GM21619 (cell line): ENCODE measurements around the gene ZNF407.

ENCODE experiments used
- ATAC-seq: cut with Tn5 transposase; IDR thresholded peaks from one replicate; pipeline ENCODE4 v1.9.1; 2021; ENCODE audit not compliant: unreplicated experiment

ZNF407 gene

DNA sequence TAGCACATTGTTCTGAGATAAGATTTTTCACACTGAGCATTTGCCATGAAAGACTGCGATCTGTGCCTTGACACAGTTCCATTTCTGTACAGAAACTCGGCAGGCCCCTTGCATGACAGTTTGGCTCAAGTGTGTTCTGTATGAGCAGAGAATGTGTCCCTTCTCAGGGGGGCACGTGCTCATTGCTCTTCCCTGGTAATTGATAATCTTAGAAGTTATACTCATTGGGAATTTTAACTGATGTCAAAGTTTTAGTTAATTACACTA lies 440.0 kb downstream of the ZNF407 start:
- no peak for ATAC-seq

DNA sequence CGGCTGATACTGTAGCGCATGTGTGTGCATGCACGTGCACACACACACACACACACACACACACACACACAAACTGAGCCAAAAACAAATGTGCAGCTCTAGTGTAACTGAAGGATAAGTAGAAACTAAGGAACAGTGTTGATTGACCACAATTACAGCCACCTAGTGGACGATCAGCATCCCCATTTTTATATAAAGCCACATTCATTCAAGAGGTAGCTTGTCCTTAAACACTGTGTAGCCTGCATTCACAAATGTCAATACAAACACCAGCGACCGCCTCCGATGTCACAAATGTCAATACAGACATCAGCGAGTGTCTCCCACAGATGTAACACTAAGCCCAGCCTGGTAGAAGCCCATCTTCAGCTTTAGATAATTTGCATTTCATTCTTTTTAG lies 443.9 kb downstream of the ZNF407 start:
- ATAC-seq, result no peak

DNA sequence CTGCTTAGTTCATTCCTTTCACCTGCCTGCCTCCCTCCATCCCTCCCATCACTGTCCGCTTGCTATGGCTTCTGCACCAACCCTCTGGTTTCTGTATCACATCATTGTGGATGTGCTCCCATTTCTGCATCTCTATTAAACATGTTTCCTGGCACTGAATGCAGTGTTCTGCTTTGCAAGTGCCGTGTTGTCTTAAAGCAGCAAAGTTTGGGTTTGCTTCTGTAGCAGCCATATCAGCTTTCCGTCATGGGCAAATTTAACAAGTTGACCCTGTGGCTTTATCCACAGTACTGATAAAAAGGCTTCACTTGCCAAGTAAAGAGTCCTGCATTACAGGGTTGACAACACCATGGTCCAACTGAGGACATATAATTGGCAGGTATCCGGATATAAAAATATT lies 445.8 kb downstream of the ZNF407 start:
- no peak for ATAC-seq

DNA sequence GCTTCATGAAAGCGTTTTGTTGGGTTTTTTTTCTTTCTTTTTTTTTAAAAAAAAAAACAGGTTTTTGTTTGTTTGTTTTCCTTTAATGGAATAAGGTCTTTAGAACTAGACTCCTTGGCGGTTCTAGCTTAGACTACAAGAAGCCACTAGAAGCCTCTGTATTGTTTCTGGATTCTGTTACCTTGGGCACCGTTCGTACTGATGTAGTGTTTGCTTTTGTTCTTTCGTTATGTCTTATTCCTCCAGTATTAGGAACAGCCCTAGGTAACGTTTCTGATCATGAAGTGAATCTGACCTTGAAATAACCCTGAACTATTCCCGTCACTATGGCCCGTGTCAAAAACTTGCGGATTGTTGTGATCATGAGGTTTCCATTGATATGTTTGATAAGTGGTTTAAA lies 446.6 kb downstream of the ZNF407 start:
- ATAC-seq, result no peak

DNA sequence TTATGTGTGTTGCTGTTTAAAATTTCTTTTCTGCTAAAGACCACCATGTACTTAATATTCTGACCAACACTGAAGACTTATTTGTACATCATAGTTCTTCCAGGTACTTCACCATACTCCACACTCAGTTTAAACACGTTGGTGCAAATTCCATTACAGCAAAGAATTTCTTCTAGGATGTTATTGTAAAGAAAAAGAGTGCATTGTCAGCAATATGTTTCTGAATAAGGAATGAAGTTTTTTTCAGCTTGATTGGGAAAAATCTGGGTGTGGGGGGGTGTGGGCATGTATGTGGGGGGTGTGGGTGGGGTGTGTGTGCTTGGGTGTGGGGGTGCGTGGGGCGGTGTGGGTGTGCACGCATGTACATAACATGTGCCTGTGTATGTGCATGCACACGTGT lies 447.1 kb downstream of the ZNF407 start:
- ATAC-seq, result no peak

DNA sequence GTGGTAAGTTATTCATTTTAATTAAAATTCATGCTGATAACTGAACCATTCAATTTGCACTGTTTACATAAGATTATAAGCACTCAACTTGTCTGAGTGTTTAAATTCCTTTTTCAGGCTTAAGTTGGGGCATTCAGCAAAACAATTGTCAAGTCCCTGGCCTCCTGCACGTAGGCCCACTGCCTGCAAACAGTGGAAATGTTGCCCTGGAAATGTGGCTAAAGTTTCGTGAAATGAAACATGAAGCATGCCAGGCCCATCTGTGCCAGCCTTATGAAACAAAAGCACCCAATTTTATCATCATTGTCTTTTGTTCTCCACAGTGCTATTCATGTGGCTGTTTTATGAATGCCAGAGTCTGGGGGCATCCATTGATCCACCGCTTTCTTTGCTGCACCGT lies 447.6 kb downstream of the ZNF407 start:
- ATAC-seq, result no peak

DNA sequence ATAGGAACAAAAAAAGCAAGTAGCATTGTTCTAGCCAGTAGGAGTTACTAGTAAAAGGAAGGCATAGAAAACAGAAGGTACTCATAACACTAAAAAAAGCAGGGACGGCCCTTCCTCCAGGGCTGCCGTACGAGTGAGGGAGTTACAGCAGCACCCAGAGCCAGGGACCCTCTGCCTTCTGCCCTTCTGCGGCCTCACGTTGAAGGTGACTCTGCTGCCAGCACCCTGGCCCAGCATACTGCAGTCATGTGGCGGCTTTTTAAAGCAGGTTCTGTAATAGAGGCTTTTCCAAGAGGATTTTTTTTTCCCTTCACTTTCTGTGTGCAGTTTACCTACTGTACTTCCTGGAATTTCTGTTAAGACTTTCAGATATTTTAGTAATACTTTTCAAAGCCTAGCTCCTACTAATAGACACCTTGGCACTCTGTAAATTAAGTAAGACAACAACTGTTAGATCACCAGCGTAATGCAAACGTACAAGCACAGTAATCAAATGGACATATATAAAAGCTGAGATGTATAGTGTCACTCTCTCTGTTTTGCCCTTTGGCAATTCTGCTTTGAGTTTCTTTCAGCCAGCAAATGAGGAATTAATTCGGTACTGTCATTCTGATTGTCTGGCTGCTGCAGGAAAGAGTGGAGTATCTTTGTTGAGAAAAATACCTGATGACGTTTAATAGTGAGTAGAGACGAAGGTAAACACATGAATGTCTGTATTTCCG lies 449.7 kb downstream of the ZNF407 start:
- no peak for ATAC-seq

DNA sequence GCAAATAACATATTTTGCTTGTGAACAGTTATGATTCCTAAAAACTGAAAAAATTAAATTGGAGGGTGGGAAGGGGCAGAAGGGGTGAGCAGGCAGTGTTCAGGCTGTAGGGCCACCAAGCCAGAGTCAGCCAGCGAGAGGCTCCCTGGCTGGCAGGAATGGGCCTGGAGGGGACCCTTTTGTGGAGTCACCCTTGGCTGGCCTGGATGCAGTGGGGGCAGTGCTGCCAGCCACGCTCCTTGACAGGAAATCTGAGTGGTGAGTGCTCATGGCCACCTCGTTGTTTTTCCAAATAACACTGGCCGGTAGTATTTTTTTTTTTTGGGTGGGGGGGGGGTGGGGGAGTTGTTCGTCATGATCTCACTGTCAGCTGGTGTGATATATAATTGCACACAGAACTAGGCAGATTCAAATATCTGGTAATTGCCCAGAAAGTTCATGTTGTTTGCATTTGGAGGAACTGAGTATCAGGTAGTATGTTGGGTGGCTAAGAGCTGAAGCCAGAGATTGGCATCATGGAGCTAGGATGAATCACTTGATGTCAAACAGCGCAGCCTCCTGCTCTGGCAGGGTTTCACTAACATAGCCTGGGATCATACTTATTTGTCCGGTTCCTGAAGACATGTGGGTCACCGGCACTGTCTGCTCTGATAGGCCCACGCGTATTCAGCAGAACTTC lies 451.2 kb downstream of the ZNF407 start:
- ATAC-seq, result no peak

DNA sequence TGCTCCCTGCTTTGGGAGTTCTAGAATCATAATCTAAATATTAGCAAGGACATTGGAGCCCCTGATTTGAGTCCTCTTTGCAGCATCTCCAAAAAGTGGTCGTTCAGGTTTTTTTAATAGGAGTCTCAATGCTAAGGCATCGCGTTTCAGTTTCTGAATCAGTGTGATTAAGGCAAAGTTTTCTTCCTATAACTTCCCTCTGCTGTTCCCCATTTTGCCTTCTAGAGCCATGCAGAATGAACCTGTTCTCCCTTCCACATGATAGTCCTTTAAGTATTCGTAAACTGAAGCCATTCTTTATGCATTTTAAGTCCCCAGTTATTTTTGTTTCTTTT lies 451.8 kb downstream of the ZNF407 start:
- ATAC-seq, result no peak

DNA sequence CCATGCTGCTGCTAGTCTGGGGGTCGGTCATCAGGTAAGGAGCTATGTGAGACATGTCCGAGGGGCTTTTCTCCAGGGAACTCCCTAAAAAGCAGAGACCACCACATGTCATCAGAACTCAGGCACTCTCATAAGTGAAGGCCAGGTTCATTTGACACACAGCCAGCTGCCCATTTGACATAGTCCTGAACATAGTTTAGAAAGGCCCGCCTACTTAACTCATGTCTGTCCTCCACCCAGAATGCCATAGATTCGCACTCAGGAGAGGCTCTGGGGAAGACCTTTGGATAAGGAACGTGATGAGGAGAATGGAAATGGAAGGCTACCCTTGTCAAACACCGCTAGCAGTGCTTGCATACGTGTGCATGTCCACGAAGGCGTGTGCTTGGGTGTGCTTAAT lies 454.1 kb downstream of the ZNF407 start:
- ATAC-seq, result no peak

DNA sequence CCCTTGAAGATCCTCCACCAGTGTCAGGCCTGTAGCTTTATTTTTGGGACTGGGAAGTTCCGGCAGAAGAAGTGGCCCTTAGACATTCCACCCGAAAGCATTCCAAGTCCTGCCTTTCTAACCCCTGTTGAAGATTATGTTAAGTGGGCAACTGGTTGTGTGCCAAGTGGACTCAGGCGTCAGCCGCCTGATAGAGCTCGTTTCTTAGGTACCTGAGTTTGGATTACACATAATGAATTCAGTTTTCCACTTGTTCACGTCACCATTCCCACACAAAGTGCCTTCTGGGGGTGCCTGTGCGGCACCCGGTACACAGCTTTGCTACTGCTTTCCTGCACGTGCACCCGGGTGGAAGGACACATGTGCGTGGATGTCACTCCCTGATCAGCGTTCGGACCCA lies 454.8 kb downstream of the ZNF407 start:
- ATAC-seq, result no peak

DNA sequence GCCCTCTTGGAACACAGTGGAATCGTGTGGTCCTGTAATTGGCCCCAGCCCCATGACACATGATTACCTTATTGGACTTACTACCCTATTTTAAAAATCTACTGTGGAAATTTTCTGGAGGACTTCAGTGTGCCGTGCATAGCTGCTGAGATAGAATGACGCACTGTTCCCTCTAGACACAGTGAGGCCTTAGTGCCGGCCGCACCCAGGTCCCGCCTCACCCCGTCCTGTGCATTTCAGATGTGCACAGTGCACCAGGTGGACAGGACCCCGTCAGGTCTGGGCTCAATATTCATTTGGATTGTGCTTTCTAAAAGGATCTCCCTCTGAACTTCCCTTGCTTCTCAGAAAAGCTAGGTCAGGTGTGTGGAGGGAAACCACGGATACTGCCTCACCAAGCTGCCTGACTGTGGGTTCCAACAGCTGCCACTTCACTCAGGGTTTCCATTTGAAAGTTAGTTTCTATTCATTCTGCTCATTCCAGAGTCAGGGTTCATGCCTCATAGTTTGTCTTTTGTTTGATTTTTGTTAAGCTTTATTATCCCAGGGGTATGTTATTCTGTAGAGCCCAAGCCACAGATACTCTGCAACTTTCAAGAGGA lies 455.5 kb downstream of the ZNF407 start:
- no peak for ATAC-seq

DNA sequence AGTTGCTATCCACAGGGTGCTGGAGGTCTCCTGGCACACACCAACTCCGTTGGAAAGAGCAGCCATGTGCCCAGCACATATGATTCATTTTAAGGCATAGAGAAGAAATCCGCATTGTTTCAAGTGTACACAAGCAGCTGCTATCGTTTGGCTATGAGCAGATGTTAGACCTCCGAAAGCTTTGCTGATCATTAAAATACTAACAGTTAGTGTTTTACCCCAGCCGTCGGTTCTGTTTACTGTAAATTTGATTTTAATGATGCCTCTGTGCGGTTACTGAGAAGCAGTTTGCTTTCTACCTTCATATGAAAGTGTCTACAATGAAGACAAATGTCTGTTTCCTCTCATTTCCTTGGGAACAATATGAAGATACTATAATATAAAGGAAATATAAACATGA lies 456.4 kb downstream of the ZNF407 start:
- no peak for ATAC-seq

DNA sequence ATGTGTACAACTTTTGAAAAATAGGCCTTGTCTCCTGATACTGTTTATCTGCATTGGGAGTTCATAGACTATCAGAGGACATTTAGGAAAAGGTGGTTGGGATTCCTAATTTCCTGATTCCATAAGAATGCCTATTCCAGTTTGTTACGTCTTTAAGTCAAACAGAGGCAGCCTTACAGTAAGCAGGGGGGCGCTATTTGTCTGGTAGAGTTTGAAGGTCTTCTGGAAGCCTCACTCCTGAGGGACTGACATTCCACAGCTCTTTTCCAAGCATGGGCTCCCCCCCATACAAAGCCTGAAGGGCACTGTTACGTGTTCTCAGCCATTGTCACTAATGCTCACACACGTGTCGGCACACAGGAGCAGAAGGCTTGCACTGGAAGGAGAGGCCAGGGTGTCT lies 456.9 kb downstream of the ZNF407 start:
- no peak for ATAC-seq

DNA sequence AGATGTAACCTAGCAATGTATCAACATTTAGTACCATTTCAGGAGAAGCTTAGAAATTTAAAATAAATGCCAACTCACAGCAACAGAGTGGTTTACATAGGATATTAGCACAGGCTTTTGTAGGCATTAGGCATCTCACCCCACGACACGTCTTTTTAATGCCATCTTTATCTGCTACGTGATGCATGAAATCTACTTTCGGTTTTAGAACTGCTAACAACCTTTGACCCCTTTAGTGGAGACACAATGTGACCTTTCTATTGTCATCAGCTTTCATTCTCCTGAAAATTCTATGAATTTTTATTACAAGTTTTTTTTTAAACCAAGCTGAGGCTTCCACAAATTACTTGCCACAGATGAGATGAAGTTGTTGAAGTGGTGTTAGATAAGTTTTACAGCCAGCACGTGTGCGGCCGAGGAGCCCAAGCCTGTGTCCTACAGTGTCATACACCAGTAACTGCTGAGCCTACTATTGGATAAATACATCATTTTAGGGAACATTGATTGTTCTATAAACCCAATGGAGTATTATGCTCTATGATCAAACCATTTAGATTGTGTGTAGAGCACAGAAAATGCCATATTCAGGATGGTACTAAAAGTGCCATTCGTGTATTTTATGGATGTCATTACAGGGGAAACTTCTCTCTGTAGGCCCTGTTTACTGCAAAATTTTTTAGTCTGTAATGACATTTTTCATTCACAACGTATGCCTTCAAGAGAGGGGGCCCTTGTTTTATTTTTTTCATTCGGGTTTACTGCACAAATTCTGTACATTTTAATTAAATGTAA lies 459.7 kb downstream of the ZNF407 start:
- ATAC-seq, result no peak

DNA sequence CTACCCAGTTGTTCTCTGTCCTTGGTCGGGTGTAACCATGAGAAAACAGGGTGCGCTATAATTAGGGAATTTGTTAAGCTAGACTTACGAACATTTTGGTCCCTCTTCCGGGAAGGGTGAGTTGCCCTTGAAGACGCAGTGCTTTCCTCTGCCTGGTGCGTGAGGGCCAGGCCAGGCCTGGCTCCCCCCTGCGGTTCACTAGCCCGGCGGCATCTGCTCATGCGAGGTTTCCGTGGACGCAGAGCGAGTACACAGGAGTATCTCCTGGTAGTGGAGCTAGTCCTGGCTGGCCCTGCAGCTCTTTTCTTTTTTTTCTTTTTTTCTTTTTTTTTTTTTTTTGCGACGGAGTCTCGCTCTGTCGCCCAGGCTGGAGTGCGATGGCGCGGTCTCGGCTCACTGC lies 462.5 kb downstream of the ZNF407 start:
- ATAC-seq, result no peak

DNA sequence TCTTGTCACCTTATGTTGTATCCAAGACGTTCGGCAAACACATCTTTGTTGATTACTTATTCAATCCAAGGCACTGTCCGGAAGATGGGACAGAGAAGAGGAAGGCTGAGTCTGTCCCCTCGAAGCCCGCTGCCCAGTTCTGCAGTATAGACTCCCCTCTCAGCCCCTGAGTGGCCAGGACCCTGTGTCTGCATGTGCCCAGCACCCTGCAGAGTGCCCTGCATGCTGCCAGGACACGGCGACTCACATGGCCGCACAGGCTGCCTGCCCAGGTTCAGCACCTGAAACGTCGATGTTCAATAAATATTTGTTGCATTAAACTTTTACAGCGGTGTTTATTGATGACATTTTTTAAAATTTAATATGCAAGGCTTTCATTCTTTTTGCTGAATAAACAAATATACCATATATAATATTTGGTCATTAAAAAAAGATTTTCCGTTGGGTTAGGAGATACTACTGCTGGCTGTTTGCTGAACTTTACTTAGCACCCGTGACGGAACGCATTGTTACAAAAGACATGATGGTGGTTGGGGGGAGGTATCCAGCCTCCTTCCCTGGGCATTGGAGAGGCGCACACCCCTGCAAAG lies 464.7 kb downstream of the ZNF407 start:
- no peak for ATAC-seq

DNA sequence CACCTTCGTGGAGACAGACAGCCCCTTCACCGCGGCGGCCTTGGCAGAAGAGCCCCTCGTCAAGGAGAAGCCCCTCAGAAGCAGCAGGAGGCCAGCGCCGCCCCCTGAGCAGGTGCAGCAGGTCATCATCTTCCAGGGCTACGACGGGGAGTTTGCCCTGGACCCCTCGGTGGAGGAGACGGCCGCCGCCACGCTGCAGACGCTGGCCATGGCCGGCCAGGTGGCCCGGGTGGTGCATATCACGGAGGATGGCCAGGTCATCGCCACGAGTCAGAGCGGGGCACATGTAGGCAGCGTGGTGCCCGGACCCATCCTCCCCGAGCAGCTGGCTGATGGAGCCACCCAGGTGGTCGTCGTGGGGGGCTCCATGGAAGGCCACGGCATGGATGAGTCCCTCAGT lies 465.5 kb downstream of the ZNF407 start:
- ATAC-seq, result no peak

DNA sequence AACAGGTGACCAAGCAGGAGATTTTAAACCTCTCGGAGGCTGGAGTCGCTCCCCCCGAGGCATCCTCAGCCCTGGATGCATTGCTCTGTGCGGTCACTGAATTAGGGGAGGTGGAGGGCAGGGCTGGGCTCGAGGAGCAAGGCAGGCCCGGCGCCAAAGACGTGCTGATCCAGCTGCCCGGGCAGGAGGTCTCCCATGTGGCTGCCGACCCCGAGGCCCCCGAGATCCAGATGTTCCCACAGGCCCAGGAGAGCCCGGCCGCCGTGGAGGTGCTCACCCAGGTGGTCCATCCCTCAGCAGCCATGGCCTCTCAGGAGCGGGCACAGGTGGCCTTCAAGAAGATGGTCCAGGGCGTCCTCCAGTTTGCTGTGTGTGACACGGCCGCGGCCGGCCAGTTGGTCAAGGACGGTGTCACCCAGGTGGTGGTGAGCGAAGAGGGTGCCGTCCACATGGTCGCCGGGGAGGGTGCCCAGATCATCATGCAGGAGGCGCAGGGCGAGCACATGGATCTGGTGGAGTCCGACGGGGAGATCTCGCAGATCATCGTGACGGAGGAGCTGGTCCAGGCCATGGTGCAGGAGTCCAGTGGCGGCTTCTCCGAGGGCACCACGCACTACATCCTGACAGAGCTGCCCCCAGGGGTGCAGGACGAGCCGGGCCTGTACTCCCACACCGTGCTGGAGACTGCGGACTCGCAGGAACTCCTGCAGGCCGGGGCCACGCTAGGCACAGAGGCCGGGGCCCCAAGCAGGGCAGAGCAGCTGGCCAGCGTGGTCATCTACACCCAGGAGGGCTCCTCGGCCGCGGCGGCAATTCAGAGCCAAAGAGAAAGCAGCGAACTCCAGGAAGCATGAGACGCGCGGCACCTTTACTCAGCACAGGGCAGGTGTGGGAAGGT lies 466.2 kb downstream of the ZNF407 start:
- no peak for ATAC-seq

DNA sequence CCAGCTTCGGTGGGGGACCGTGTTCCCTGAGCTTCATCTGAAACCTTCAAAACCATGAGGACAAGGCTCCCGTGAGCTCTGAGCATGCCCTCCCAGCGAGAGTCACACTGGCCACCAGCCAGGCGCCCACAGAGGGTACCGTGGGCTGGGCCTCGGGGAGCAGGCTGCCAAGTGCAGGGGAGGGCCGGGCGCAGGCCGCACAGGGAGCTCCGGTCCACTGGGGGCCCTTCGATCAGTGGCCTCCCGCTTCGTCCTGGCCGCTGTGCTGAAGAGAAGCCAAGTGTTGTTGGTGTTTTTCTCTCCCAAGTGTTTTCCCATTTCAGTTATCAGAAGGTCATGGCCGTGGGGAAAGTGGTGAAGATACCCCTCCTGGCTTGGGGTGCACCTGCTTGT lies 466.8 kb downstream of the ZNF407 start:
- ATAC-seq, result no peak
